Suprapubic skin (tissue), 4 donors: ENCODE results near the gene ZSWIM4.

Experiments
- CTCF ChIP-seq, 2 donors: fragments of 200-600 bp in 1 of 2; fragments of 450-650 bp in 1 of 2; sonication (generic) in 1 of 2; IDR thresholded peaks; one replicate each; pipeline ENCODE4 v1.5.1; 2016 to 2019; ENCODE audit warnings: antibody characterized with exemption in 2 of 2, mild to moderate bottlenecking in 1 of 2, moderate library complexity in 1 of 2
- EP300 ChIP-seq: sonication (generic); formaldehyde crosslinking; IDR thresholded peaks from one replicate; pipeline ENCODE4 v1.6.1; 2017; ENCODE audit warnings: antibody characterized with exemption
- POLR2A ChIP-seq, 2 donors: fragments of 450-650 bp; IDR thresholded peaks; one replicate each; pipeline ENCODE4 v1.6.1; 2017; ENCODE audit warnings: antibody characterized with exemption in 2 of 2, mild to moderate bottlenecking in 2 of 2, moderate library complexity in 2 of 2
- POLR2AphosphoS5 ChIP-seq, 3 donors: sonication (generic); formaldehyde crosslinking; IDR thresholded peaks; one replicate each; pipeline ENCODE4 v1.6.1; 2017; ENCODE audit warnings: antibody characterized with exemption in 3 of 3

GRCh38 chr19:13831537-13832467, 36.6 kb downstream of the ZSWIM4 start:
- no peak for TF ChIP-seq CTCF (IDR thresholded peaks at IDR 0.05)
- no peak for TF ChIP-seq POLR2A (IDR thresholded peaks at IDR 0.05)
- TF ChIP-seq EP300: no peak
- TF ChIP-seq POLR2AphosphoS5 (IDR thresholded peaks at IDR 0.05): no peak
